Measurements from ENCODE around the gene NKPD1. TPM values are rescaled to one million over a fixed set of nuclear protein-coding genes. Genes with fewer than 3 reads are reported as not detected.
A peak's percentile ranks its signal among the peaks of the same experiment; 100 is the strongest.
"Not testable (repeated sequence)": the region's sequence is repeated elsewhere in the genome, so short reads cannot be mapped to it uniquely, and the experiment has no call there.

The NKPD1 gene
- total RNA-seq, 2 donors from 2014 or later = 0.70 to 0.72 TPM

DNA sequence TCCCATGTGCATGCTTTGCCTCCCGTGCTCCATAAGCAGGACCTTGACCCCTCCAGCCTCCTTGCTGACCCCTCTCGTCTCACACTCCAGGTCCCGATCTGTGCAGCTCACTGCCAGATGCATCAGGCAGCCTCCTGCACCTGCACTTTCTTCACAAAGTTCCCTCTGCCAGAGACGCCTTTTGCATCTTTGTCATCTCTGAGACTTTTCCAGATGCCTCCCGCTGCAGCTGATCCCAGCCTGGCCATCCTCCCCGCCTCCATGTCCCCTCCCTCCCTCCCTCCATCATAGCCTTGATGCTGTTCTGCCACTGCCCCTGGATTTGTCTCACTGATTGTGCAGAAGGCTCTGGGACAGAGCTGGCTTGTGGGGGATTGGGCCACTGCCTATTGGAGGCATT, 38.0 kb downstream of the NKPD1 start:
- ATAC-seq (replicated peaks in 1 of 2) (no peak), DNase-seq (no peak)
- H3K4me1 Mint-ChIP-seq (ENCODE audit: low read depth) = peaks cover 57% of the 10 kb centered on the region
- H3K36me3 Mint-ChIP-seq (ENCODE audit: insufficient read depth in 2 of 2) = no peaks in the 10 kb centered on the region
- H3K27me3 Mint-ChIP-seq (ENCODE audit: low read depth) = no peaks in the 10 kb centered on the region
- H3K27ac Mint-ChIP-seq = no peak overlapping the region
- H3K9me3 Mint-ChIP-seq = no peaks in the 10 kb centered on the region
- H3K4me3 Mint-ChIP-seq = no peak overlapping the region

- no peaks in the 10 kb centered on the region for H3K36me3 Mint-ChIP-seq (ENCODE audit: insufficient read depth in 2 of 2)
- H3K27ac Mint-ChIP-seq = peak overlapping the region; percentile 65
- no peaks in the 10 kb centered on the region for H3K27me3 Mint-ChIP-seq (ENCODE audit: low read depth)
- no peak for ATAC-seq (replicated peaks in 1 of 2)
- DNase-seq = no peak
- H3K4me3 Mint-ChIP-seq = peak overlapping the region; percentile 31 to 64
- peaks cover 60% of the 10 kb centered on the region for H3K4me1 Mint-ChIP-seq (ENCODE audit: low read depth)
- H3K9me3 Mint-ChIP-seq = no peaks in the 10 kb centered on the region
Measured at GRCh38 chr19:45121827-45122345, 38.9 kb downstream of the NKPD1 start.

DNA sequence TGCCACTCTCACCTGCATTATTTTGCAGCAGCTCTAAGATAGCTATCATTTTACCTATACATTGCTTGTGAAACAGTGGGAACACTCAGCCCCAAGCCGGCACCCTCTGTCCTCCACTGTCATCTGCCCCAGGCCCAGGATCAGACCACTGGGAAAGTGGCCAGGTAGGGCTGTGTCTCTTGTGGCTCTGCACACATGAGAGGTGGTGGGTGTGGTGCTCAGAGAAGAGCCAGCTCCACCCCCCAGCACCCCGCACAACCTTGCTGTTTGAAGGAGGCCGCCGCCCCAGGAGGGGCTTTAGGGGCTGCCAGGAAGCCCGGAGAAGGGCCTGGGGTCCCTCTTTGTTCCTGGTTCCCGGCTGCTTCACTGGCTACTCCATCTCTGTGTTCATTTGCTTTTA, 41.2 kb downstream of the NKPD1 start:
- H3K36me3 Mint-ChIP-seq (ENCODE audit: insufficient read depth in 2 of 2) = no peaks in the 10 kb centered on the region
- H3K4me3 Mint-ChIP-seq = no peak overlapping the region
- no peak overlapping the region for H3K27ac Mint-ChIP-seq
- DNase-seq = no peak
- H3K4me1 Mint-ChIP-seq (ENCODE audit: low read depth) = peaks cover 70% of the 10 kb centered on the region
- no peaks in the 10 kb centered on the region for H3K27me3 Mint-ChIP-seq (ENCODE audit: low read depth)
- no peak for ATAC-seq (replicated peaks in 1 of 2)
- H3K9me3 Mint-ChIP-seq = no peaks in the 10 kb centered on the region

- H3K4me1 Mint-ChIP-seq (ENCODE audit: low read depth) = peaks cover 70% of the 10 kb centered on the region
- not testable (repeated sequence) for H3K36me3 Mint-ChIP-seq (ENCODE audit: insufficient read depth in 2 of 2); H3K9me3 Mint-ChIP-seq; DNase-seq; H3K27me3 Mint-ChIP-seq (ENCODE audit: low read depth)
- H3K27ac Mint-ChIP-seq = peak overlapping the region; percentile 35
- peak; percentile 10 to 12 for ATAC-seq (replicated peaks in 1 of 2)
- peak overlapping the region; percentile 56 to 62 for H3K4me3 Mint-ChIP-seq
Measured at GRCh38 chr19:45118591-45119355, 42.0 kb downstream of the NKPD1 start.

DNA sequence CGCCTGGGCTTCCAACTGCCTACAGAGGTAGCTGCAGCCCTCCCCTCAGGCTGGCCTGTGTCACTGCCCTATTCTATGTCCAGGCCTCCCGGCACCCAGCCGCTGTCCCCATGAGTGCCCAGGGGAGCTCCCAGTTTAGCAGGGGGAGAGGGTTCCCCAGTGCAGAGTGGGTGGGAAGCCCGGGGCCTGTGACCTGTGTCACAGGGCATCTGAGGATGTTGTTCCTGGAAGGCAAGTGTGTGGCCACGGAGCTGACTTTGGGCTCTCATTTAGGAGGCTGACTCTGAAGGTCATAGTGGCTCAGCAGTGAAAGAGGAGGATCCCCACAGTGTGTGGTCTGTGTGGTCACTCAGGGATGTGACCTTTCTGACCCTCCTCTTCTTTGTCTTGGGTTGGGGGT, 42.7 kb downstream of the NKPD1 start:
- Mint-ChIP-seq H3K27ac (no peak overlapping the region), H3K9me3 (no peaks in the 10 kb centered on the region), H3K27me3 (ENCODE audit: low read depth) (no peaks in the 10 kb centered on the region), H3K36me3 (ENCODE audit: insufficient read depth in 2 of 2) (no peaks in the 10 kb centered on the region), H3K4me1 (ENCODE audit: low read depth) (peaks cover 70% of the 10 kb centered on the region), H3K4me3 (peak overlapping the region; percentile 56 to 62)
- DNase-seq (no peak), ATAC-seq (replicated peaks in 1 of 2) (no peak)

DNA sequence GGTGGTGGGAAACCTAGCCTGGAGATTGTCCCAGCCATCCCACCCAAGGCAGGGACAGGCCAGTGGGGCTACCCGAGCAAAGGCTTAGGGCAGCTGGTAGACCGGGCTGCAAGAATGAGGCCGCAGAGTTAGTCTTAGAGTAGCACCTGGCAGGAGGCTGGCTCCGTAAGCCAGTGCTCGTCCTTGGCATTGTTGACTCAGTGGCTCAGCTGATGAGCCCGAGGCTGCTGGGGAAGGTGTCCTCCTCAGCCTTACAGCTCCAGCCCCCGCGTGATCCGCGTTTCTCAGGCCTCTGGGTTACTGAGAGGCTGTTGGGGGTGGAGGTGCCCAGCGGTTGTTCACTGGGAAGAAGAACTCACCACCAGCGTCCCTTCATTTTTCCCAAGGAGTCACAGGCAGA, 43.1 kb downstream of the NKPD1 start:
- Mint-ChIP-seq H3K9me3 (no peaks in the 10 kb centered on the region), H3K27me3 (ENCODE audit: low read depth) (no peaks in the 10 kb centered on the region), H3K4me1 (ENCODE audit: low read depth) (peaks cover 70% of the 10 kb centered on the region), H3K36me3 (ENCODE audit: insufficient read depth in 2 of 2) (no peaks in the 10 kb centered on the region), H3K27ac (no peak overlapping the region), H3K4me3 (peak overlapping the region; percentile 62 to 74)
- ATAC-seq (replicated peaks in 1 of 2) (peak; percentile 14 to 32), DNase-seq (no peak)

- DNase-seq (peak; percentile 62 to 79), ATAC-seq (replicated peaks in 1 of 2) (peak; percentile 78 to 80)
- Mint-ChIP-seq H3K27me3 (ENCODE audit: low read depth) (no peaks in the 10 kb centered on the region), H3K4me1 (ENCODE audit: low read depth) (peaks cover 70% of the 10 kb centered on the region), H3K9me3 (no peaks in the 10 kb centered on the region), H3K27ac (no peak overlapping the region), H3K36me3 (ENCODE audit: insufficient read depth in 2 of 2) (no peaks in the 10 kb centered on the region), H3K4me3 (peak overlapping the region; percentile 67 to 74)
Measured at GRCh38 chr19:45117167-45117594, 43.6 kb downstream of the NKPD1 start.

DNA sequence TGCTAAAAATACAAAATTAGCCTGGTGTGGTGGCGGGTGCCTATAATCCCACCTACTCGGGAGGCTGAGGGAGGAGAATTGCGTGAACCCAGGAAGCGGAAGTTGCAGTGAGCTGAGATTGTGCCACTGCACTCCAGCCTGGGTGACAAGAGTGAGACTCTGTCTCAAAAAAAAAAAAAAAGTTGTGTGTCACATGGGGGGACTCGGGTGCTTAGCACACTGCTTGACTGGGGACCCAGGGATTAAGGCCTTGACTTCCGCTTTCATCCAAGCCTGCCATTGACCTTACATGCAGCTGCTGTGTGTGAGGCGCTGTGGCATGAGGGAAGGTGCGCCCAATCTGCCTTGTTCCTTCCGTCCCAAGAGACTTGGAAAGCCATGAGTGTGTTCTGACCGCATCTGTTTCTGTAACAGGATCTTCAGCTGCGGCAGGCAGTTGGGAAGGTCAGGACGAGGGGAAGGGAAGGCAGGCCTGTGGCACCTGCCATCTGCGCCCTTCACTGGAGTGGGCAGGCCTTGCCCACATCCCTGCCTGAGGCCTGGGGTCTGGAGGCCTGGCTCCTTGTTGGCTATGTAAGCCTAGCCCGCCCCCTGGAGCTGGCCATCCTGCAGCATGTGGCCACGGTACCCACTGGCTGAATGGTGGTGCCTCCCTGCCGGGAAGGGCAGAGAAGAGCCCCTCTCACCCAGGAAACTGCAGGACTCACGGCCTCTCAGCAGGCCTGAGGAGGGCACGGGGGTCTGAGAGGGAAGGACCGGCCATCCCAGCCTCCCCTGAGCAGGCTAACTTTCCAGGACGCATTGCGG, 44.8 kb downstream of the NKPD1 start:
- Mint-ChIP-seq H3K27me3 (ENCODE audit: low read depth) (no peaks in the 10 kb centered on the region), H3K4me1 (ENCODE audit: low read depth) (peaks cover 61% of the 10 kb centered on the region), H3K4me3 (peak overlapping the region; percentile 67 to 74), H3K36me3 (ENCODE audit: insufficient read depth in 2 of 2) (no peaks in the 10 kb centered on the region), H3K9me3 (no peaks in the 10 kb centered on the region), H3K27ac (no peak overlapping the region)
- ATAC-seq (replicated peaks in 1 of 2) = no peak
- no peak for DNase-seq

DNA sequence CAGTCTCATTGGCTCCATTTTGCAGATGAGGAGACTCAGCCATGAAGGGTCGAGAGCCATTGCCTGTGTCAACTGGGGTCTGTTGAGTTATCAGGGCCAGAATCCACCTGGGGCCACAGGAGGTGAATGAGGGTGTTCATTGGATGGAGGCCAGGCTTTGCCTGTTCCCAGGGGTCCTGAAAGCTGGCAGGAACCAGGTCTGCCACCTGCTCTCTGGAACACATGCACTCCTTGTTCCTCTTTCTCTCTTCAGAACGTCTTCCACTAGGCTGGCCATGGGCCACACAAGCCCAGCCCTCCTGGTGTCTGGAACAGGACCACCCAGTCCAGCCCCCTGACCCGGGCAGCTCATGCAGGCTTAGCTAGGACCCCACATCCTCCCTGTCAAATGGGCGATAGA, 46.7 kb downstream of the NKPD1 start:
- H3K4me1 Mint-ChIP-seq (ENCODE audit: low read depth) = peaks cover 60% of the 10 kb centered on the region
- no peaks in the 10 kb centered on the region for H3K9me3 Mint-ChIP-seq
- no peaks in the 10 kb centered on the region for H3K36me3 Mint-ChIP-seq (ENCODE audit: insufficient read depth in 2 of 2)
- no peak overlapping the region for H3K4me3 Mint-ChIP-seq
- DNase-seq = no peak
- no peaks in the 10 kb centered on the region for H3K27me3 Mint-ChIP-seq (ENCODE audit: low read depth)
- no peak overlapping the region for H3K27ac Mint-ChIP-seq
- ATAC-seq (replicated peaks in 1 of 2) = no peak

DNA sequence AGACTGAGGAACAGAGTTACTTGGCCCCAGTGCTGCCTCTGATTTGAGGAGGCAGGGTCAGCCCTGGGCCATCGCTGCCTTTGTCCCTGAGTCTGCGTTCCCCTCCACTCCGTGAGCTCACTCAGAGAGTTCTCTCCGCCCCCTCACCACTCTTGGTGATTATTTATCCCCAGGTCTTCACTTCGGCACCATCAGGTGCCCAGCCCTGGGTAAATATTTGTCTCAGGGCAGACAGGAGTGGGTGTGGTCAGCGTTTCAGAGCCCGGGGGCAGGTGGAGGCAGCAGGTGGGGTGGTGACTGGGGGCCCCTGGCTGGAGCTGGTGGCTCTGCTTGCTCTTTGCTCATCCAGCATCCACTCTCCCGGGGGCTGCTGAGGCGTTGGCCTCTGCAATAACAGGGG, 47.2 kb downstream of the NKPD1 start:
- Mint-ChIP-seq H3K9me3 (no peaks in the 10 kb centered on the region), H3K27me3 (ENCODE audit: low read depth) (no peaks in the 10 kb centered on the region), H3K4me3 (no peak overlapping the region), H3K27ac (no peak overlapping the region), H3K4me1 (ENCODE audit: low read depth) (peaks cover 55% of the 10 kb centered on the region), H3K36me3 (ENCODE audit: insufficient read depth in 2 of 2) (no peaks in the 10 kb centered on the region)
- ATAC-seq (replicated peaks in 1 of 2) = no peak
- no peak for DNase-seq

DNA sequence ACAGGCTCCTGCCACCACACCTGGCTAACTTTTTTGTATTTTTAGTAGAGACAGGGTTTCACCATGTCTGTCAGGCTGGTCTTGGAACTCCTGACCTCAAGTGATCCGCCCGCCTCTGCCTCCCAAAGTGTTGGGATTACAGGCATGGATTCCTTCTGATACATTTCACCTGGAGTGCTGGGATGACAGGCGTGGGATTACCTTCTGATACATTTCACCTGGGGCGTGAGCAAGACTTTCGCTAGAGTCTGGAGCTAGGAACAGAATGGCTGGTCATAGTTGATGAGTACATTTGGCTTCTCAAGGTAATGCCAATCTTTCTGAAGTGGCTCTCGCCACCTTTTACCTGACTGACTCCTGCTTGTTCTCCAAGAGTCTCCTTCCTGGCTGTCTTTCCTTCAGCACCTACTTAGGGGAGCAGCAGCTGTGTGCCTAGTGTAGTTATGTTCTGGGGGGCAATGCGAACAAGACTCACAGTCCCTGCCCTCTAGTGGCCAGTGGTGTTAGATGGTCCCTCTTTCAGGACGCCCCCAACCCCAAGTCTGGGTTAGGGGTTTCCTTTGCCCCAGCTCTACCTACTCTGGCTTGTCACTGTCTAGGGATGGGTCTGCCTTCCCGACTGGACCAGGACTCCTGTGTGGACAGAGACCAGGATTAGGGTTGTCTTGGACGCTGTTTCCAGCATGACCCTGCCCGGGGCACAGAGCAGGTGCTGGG, 48.5 kb downstream of the NKPD1 start:
- no peak overlapping the region for H3K27ac Mint-ChIP-seq
- H3K4me3 Mint-ChIP-seq = no peak overlapping the region
- H3K4me1 Mint-ChIP-seq (ENCODE audit: low read depth) = peaks cover 42% of the 10 kb centered on the region
- ATAC-seq (replicated peaks in 1 of 2) (no peak), DNase-seq (no peak)
- H3K27me3 Mint-ChIP-seq (ENCODE audit: low read depth) = no peaks in the 10 kb centered on the region
- H3K9me3 Mint-ChIP-seq = no peaks in the 10 kb centered on the region
- no peaks in the 10 kb centered on the region for H3K36me3 Mint-ChIP-seq (ENCODE audit: insufficient read depth in 2 of 2)

Measured in activated T-cell treated with anti-CD3 and anti-CD28 coated beads, Interleukin-2, amount 50 U/mL, for 72 hours (primary cell).